ENCODE data around the gene MAPKBP1. TPM values are rescaled to one million over a fixed set of nuclear protein-coding genes. Genes with fewer than 3 reads are reported as not detected.
"Not testable (repeated sequence)": the region's sequence is repeated elsewhere in the genome, so short reads cannot be mapped to it uniquely, and the experiment has no call there.

MAPKBP1 gene
- total RNA-seq, 2 experiments from 2014 or later: 16.6 to 17.2 TPM

DNA sequence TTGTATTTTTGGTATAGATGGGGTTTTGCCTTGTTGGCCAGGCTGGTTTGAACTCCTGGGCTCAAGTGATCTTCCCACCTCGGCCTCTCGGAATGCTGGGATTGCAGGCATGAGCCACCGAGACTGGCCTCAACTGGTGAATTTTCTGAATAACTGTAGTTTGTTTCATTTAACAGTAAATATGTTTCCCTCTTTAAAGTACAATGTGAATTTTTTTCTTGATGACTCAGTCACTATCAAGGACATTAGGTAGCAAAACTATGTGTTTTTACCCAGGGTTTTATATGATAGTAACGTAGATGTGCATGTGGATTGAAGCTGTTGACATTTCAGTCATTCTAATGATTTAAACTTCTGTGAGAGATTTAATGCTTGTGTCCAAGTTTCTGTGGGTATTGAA, 40.2 kb upstream of the MAPKBP1 start:
- Mint-ChIP-seq H3K4me3 (no peak overlapping the region), H3K27ac (no peak overlapping the region), H3K9me3 (no peaks in the 10 kb centered on the region), H3K4me1 (ENCODE audit: low read depth) (no peaks in the 10 kb centered on the region), H3K27me3 (no peaks in the 10 kb centered on the region), H3K36me3 (ENCODE audit: low read depth) (peaks cover 16% of the 10 kb centered on the region)
- DNase-seq: no peak
- TF ChIP-seq, protein P1, sequence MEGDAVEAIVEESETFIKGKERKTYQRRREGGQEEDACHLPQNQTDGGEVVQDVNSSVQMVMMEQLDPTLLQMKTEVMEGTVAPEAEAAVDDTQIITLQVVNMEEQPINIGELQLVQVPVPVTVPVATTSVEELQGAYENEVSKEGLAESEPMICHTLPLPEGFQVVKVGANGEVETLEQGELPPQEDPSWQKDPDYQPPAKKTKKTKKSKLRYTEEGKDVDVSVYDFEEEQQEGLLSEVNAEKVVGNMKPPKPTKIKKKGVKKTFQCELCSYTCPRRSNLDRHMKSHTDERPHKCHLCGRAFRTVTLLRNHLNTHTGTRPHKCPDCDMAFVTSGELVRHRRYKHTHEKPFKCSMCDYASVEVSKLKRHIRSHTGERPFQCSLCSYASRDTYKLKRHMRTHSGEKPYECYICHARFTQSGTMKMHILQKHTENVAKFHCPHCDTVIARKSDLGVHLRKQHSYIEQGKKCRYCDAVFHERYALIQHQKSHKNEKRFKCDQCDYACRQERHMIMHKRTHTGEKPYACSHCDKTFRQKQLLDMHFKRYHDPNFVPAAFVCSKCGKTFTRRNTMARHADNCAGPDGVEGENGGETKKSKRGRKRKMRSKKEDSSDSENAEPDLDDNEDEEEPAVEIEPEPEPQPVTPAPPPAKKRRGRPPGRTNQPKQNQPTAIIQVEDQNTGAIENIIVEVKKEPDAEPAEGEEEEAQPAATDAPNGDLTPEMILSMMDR (IDR thresholded peaks at IDR 0.05): no peak
- CTCF ChIA-PET: no interaction called here
- ATAC-seq: no peak
- POLR2A ChIA-PET: no interaction called here
- intact Hi-C loops (cut with micrococcal nuclease): no loop called here

DNA sequence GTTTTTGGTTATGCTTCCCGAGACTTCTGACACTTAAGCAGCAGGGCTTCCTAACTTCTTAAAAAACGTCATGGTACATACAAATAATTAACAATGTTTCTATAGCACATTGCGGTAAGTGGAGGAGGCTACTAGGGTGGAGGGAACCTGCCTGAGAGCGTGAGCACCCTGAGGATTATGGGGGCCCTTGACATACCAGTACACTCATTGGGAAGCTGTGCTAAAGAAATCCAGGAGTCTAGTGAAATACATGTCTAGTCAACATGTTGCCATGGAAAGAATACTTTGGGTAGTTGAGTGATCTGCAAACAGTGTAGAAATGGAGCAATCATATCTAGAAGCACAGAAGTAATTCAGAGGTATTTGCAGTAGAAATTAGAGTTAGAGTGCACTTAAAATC, 39.2 kb upstream of the MAPKBP1 start:
- H3K9me3 Mint-ChIP-seq: no peaks in the 10 kb centered on the region
- H3K27me3 Mint-ChIP-seq: no peaks in the 10 kb centered on the region
- no peak for DNase-seq
- no peak overlapping the region for H3K4me3 Mint-ChIP-seq
- ChIA-PET POLR2A (no interaction called here), CTCF (interaction anchor here (1.3 to 2.8 kb wide), 3 partner anchors 9 to 269 kb away, joined by 4 to 10 read pairs (median 6); no protein-coding TSS in a partner anchor)
- ATAC-seq: no peak
- H3K27ac Mint-ChIP-seq: no peak overlapping the region
- intact Hi-C loops (cut with micrococcal nuclease): no loop called here
- H3K36me3 Mint-ChIP-seq (ENCODE audit: low read depth): peaks cover 15% of the 10 kb centered on the region
- no peaks in the 10 kb centered on the region for H3K4me1 Mint-ChIP-seq (ENCODE audit: low read depth)
- TF ChIP-seq, protein P1 (IDR thresholded peaks at IDR 0.05): no peak

GRCh38 chr15:41735492-41735891, 38.8 kb upstream of the MAPKBP1 start:
- H3K27me3 Mint-ChIP-seq; H3K4me3 Mint-ChIP-seq; H3K9me3 Mint-ChIP-seq; intact Hi-C loops (cut with micrococcal nuclease); H3K27ac Mint-ChIP-seq; DNase-seq; H3K4me1 Mint-ChIP-seq (ENCODE audit: low read depth); ATAC-seq; POLR2A ChIA-PET: not testable (repeated sequence)
- CTCF ChIA-PET: interaction anchor here (1.3 to 2.8 kb wide), 3 partner anchors 9 to 270 kb away, joined by 4 to 10 read pairs (median 6); no protein-coding TSS in a partner anchor
- peaks cover 15% of the 10 kb centered on the region for H3K36me3 Mint-ChIP-seq (ENCODE audit: low read depth)

DNA sequence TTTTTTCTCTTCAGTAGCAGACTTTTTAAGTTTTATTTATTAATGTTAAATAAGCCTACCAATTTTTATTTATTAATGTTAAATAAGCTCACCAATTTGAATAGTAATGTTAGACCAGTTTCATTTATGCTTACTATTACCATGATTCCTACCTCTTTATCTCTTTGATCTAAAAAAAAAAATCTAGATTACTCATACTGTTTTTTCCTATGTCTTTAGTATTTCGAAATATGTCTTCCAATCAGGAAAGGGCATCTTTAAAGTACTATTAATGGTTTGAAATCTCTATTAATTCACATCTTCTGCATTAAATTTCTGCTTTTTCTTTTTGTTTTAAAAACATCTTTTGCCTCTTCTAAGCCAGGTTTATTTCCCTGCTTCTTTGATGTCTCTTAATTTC, 27.5 kb upstream of the MAPKBP1 start:
- TF ChIP-seq, protein P1 (IDR thresholded peaks at IDR 0.05): no peak
- Mint-ChIP-seq H3K4me3 (no peak overlapping the region), H3K4me1 (ENCODE audit: low read depth) (peaks cover 3% of the 10 kb centered on the region), H3K27ac (peak overlapping the region; percentile 30), H3K9me3 (no peaks in the 10 kb centered on the region), H3K36me3 (ENCODE audit: low read depth) (peaks cover 13% of the 10 kb centered on the region), H3K27me3 (no peaks in the 10 kb centered on the region)
- DNase-seq: no peak
- CTCF ChIA-PET: interaction anchor here (2.0 to 2.3 kb wide), 2 partner anchors 26 to 65 kb away, joined by 6 to 11 read pairs; partner anchors contain the start of gene MAPKBP1
- ATAC-seq: no peak
- POLR2A ChIA-PET: interaction anchor here (0.6 kb wide), 1 partner anchor 64 kb away, joined by 3 read pairs; no protein-coding TSS in a partner anchor
- intact Hi-C loops (cut with micrococcal nuclease): no loop called here

DNA sequence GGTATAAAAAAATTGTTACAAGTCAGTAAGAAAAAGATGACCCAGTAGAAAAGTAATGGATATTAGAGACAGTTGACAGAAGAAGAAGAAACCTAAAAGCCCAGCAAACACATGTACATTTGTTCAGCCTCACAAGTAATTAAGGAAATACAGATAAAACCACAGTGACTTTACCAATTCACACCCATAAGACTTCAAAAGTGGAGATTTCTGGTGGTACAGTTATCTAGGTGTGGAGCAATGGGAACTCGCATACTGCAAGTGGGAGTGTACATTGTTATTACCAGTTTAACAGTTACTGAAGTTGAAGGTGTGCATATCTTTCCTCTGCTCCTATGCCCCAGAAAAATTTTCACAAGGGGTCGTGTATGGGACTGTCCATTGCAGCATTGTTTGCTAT, 18.1 kb upstream of the MAPKBP1 start:
- no peak for ATAC-seq
- TF ChIP-seq, protein P1 (IDR thresholded peaks at IDR 0.05): no peak
- peaks cover 22% of the 10 kb centered on the region for H3K36me3 Mint-ChIP-seq (ENCODE audit: low read depth)
- H3K4me1 Mint-ChIP-seq (ENCODE audit: low read depth): no peaks in the 10 kb centered on the region
- H3K4me3 Mint-ChIP-seq: no peak overlapping the region
- H3K27ac Mint-ChIP-seq: no peak overlapping the region
- no peaks in the 10 kb centered on the region for H3K27me3 Mint-ChIP-seq
- CTCF ChIA-PET: no interaction called here
- no peak for DNase-seq
- intact Hi-C loops (cut with micrococcal nuclease): no loop called here
- POLR2A ChIA-PET: no interaction called here
- H3K9me3 Mint-ChIP-seq: no peaks in the 10 kb centered on the region
